HG03521 (cell line): Measurements from ENCODE around the gene ANKRD28.
A peak's percentile ranks its signal among the peaks of the same experiment; 100 is the strongest.

Source experiments
- ATAC-seq: cut with Tn5 transposase; IDR thresholded peaks from one replicate; pipeline ENCODE4 v1.9.1; 2021; ENCODE audit warnings: mild to moderate bottlenecking, moderate library complexity; ENCODE audit not compliant: unreplicated experiment

Gene ANKRD28

GRCh38 chr3:15676259-15676658, 121.5 kb downstream of the ANKRD28 start:
- ATAC-seq, result no peak

- no peak for ATAC-seq
Observed at GRCh38 chr3:15673536-15673935, 124.2 kb downstream of the ANKRD28 start.

DNA sequence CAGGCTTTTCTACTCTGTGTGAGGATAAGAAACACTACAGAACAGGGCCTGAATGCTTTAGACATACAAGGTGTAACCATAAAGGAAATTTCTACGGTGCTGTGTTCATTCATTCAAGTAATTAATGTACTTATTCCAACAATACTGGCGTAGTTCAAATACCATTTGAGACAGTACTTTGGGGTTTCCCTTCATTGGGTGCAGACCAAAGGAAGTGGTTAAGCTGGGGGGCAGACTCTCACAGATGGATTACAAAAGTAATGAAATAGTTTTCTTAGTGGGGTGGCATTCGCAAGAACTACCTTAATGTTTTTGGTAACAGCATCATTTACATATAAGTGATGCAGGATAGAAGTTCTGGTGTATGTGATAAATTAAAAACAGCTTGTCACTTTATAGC, 130.3 kb downstream of the ANKRD28 start:
- ATAC-seq, result no peak

DNA sequence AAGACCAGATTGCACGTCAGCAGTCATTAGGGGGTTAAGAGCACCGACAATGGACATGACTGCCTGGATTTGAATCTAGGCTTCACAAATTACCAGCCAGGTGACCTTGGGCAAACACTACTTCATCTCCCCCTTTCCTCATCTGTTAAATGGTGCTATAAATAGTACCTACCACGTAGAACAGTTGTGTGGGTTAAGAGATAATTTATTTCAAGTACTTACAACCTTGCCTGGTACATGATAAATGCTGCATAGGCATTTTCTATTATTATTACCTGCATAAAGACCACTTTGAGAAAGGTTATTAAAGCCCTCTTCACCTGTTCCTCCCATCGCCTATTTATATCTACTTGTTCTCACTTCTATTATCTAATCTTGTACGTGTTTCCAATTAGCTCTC, 131.5 kb downstream of the ANKRD28 start:
- ATAC-seq, result no peak

DNA sequence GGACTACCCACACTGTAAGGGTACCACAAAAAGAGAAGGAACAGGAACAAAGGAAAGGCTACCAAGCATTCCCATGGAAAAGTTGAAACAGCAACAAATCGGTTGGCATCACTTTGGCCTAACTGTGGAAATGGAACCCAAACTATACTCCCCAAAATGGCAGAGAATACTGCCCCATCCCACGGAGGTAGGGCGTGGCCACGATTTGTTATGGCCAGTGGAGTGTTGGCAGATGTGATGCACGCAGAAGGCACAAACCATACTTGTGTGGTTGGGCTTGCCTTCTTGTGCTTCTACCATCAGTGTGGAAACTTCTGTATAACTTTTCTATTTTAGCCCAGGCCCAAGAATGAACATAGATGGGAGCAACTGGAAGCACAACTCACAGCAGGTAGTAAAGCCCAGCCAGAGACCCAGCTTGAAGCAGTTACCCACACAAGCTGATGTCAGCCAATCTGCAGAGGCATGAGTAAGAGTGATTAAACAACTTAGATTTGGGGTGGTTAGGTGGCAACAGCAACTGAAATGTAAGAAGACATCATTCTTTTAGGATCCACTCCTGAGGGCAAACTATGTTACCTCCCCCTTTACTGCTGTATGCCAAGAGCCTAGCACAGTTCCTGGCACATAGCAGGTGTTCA, 132.1 kb downstream of the ANKRD28 start:
- no peak for ATAC-seq

GRCh38 chr3:15664144-15664543, 133.6 kb downstream of the ANKRD28 start:
- ATAC-seq, result no peak

GRCh38 chr3:15660055-15660935, 137.5 kb downstream of the ANKRD28 start:
- no peak for ATAC-seq

GRCh38 chr3:15659254-15659975, 138.4 kb downstream of the ANKRD28 start:
- no peak for ATAC-seq

- ATAC-seq, result no peak
Observed at GRCh38 chr3:15657016-15657415, 140.8 kb downstream of the ANKRD28 start.

- ATAC-seq, result no peak
Observed at GRCh38 chr3:15656342-15656741, 141.4 kb downstream of the ANKRD28 start.

DNA sequence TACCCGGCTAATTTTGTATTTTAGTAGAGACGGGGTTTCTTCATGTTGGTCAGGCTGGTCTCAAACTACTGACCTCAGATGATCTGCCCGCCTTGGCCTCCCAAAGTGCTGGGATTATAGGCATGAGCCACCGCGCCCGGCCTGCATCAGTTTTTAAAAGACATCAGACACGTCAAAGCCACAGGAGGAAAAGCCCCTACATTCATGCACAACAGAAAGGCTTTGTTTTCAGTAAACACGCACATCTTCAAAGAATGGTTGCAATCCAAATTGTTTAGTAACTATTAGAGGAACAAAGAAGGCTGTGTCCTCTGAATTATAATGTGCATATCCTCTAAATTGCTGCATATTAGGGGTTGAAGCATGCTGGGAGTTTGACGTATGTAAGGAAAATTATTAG, 142.9 kb downstream of the ANKRD28 start:
- ATAC-seq, result no peak

DNA sequence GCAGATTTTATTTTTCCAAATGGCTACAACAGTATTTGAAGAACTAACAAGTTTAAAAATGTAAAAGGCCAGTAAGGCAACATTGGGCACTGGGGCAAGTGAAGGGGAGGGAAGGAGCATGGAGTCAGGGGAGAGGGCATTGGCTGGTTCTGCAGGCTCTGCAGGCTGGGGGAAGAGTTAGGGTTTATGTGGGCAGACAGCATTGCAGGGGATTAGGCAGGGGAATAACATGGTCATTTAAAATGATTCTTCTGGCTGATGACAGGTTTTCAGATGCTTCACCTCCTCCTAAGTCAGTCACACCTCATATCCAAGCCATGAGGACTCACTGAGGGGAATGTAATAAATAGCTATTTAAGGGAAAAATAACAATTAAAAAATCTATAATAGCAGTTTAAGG, 143.7 kb downstream of the ANKRD28 start:
- no peak for ATAC-seq

GRCh38 chr3:15653321-15653720, 144.5 kb downstream of the ANKRD28 start:
- no peak for ATAC-seq

DNA sequence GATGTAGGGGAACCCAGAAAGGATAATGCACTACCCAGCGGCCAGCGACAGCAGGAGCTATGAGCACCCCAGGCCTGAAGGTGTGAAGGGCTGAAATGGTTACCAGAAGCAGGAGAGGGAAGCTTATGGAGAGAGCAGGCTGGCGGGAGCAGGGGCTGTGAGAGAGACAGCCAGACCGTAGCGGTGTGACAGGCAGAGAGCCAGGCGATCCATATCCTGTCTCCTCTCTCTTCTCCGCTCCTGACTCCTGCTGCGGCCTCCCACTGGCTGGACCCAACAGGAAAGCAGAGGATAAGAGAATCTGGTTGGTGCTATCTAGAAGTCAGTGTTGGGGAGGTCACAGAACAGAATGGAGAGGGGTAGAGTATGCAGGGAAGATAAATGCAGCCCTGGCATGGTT, 146.4 kb downstream of the ANKRD28 start:
- no peak for ATAC-seq

- ATAC-seq, result no peak
Observed at GRCh38 chr3:15649858-15650257, 147.9 kb downstream of the ANKRD28 start.

DNA sequence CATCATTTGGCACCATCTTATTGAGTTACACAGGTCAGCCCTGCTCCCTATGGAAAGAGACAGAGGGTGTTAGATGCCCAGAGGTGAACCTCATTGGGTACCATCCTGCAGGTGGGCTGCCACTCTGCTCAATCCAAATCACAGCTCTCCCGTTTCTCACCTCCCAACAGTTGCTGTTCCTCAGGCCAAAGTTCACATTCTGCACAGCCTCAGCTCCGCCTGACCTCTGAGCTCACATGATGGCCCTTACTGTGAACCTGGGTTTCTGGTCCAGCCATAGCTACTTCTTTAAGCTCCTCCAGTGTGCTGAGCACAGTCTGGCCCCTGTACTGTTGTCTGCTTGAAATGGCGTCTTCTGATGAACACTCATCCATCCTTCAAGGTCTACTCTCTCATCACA, 148.4 kb downstream of the ANKRD28 start:
- ATAC-seq, result no peak

GRCh38 chr3:15647611-15648167, 150.1 kb downstream of the ANKRD28 start:
- peak; percentile 80 for ATAC-seq

- peak; percentile 14 for ATAC-seq
Observed at GRCh38 chr3:15646851-15647511, 150.8 kb downstream of the ANKRD28 start.

GRCh38 chr3:15645740-15646501, 151.9 kb downstream of the ANKRD28 start:
- ATAC-seq, result no peak

GRCh38 chr3:15645246-15645645, 152.5 kb downstream of the ANKRD28 start:
- no peak for ATAC-seq
